IMR-90 (cell line): Measurements from ENCODE around the gene PRR18. TPM values are rescaled to one million over a fixed set of nuclear protein-coding genes. Genes with fewer than 3 reads are reported as not detected.

Experiments
- ATAC-seq: fragments of 200-7000 bp; cut with Tn5 transposase; 2 replicates; pipeline ENCODE4 v1.9.1; 2020; ENCODE audit warnings: low read depth, mild to moderate bottlenecking, moderate library complexity
- BruUV-seq: library from RNA; stranded (reverse); fragments of 400-500 nt; replicated peaks from 2 replicates; lab custom pipeline; 2021; lab: Mats Ljungman, UMichigan
- CTCF ChIA-PET: fragments of 300-600 bp; formaldehyde crosslinking; extraction: SDS; loops from one replicate; lab custom pipeline; 2021; ENCODE audit warnings: antibody characterized with exemption; lab: Yijun Ruan, JAX
- POLR2A ChIA-PET: fragments of 300-600 bp; sonication (Branson Sonifier 250); formaldehyde crosslinking; loops from one replicate; lab custom pipeline; 2022; ENCODE audit warnings: antibody characterized with exemption; ENCODE audit not compliant: unreplicated experiment; lab: Charles Lee
- DNase-seq: peaks from one replicate; pipeline ENCODE4 v3.0.0; 2013
- H2AFZ ChIP-seq: replicated peaks from 2 replicates; pipeline ENCODE3; 2013; ENCODE audit warnings: low read length, mild to moderate bottlenecking; ENCODE audit not compliant: poor library complexity
- H2AK5ac ChIP-seq: 2 replicates; pipeline ENCODE4 v1.6.1; 2013; ENCODE audit warnings: low read depth, low read length, inconsistent platforms
- H2AK9ac ChIP-seq: replicated peaks from 2 replicates; pipeline ENCODE3; 2013; ENCODE audit warnings: mild to moderate bottlenecking, low read depth, low read length, moderate library complexity; ENCODE audit not compliant: poor library complexity
- H2BK120ac ChIP-seq: 2 replicates; pipeline ENCODE4 v1.6.1; 2013; ENCODE audit warnings: low read depth, low read length, inconsistent platforms
- H2BK15ac ChIP-seq: 3 replicates; pipeline ENCODE4 v1.6.1; 2013; ENCODE audit warnings: low read depth, low read length, inconsistent platforms
- H2BK20ac ChIP-seq: 2 replicates; pipeline ENCODE4 v1.6.1; 2013; ENCODE audit warnings: low read depth, mild to moderate bottlenecking, inconsistent platforms, low read length, moderate library complexity
- H2BK5ac ChIP-seq: 2 replicates; pipeline ENCODE4 v1.6.1; 2013; ENCODE audit warnings: mild to moderate bottlenecking, low read depth, low read length, inconsistent platforms; ENCODE audit not compliant: poor library complexity, severe bottlenecking
- H3K14ac ChIP-seq: replicated peaks from 2 replicates; pipeline ENCODE4 v1.6.1; 2013; ENCODE audit warnings: low read depth, low read length, inconsistent platforms
- H3K18ac ChIP-seq: 2 replicates; pipeline ENCODE4 v1.6.1; 2013; ENCODE audit warnings: low read depth, low read length, control low read depth
- H3K23ac ChIP-seq: 2 replicates; pipeline ENCODE4 v1.6.1; 2013; ENCODE audit warnings: low read depth, low read length, inconsistent platforms
- H3K27ac ChIP-seq: 2 replicates; pipeline ENCODE4 v1.5.1; 2013; ENCODE audit warnings: mild to moderate bottlenecking, control low read depth, low read length; ENCODE audit not compliant: insufficient read depth
- H3K27me3 ChIP-seq: 2 replicates; pipeline ENCODE4 v1.6.1; 2013; ENCODE audit warnings: low read length; ENCODE audit not compliant: control insufficient read depth, insufficient read depth
- H3K36me3 ChIP-seq: 2 replicates; pipeline ENCODE4 v1.6.1; 2013; ENCODE audit warnings: low read length, mixed read lengths; ENCODE audit not compliant: control insufficient read depth, insufficient read depth
- H3K4ac ChIP-seq: 2 replicates; pipeline ENCODE4 v1.6.1; 2013; ENCODE audit warnings: low read depth, low read length, inconsistent platforms
- H3K4me1 ChIP-seq: 2 replicates; pipeline ENCODE4 v1.6.1; 2013; ENCODE audit warnings: low read length, mixed read lengths; ENCODE audit not compliant: control insufficient read depth, insufficient read depth
- H3K4me2 ChIP-seq: 2 replicates; pipeline ENCODE4 v1.6.1; 2013; ENCODE audit warnings: low read depth, mild to moderate bottlenecking, control low read depth, low read length, moderate library complexity
- H3K4me3 ChIP-seq: 2 replicates; pipeline ENCODE4 v1.5.1; 2013; ENCODE audit warnings: low read depth, mild to moderate bottlenecking, control low read depth, low read length, moderate library complexity; ENCODE audit not compliant: insufficient read depth
- H3K56ac ChIP-seq: 2 replicates; pipeline ENCODE4 v1.6.1; 2013; ENCODE audit warnings: low read length, inconsistent platforms; ENCODE audit not compliant: insufficient read depth; ENCODE audit errors: extremely low read depth
- H3K79me1 ChIP-seq, 2 experiments: 2 replicates each; pipeline ENCODE4 v1.6.1; 2013; ENCODE audit warnings: low read length in 2 of 2, inconsistent platforms in 1 of 2, low read depth in 1 of 2
- H3K9ac ChIP-seq: 2 replicates; pipeline ENCODE4 v1.6.1; 2013; ENCODE audit warnings: low read depth, low read length, control low read depth
- H3K9me1 ChIP-seq: 2 replicates; pipeline ENCODE4 v1.6.1; 2013; ENCODE audit warnings: low read length, inconsistent platforms; ENCODE audit not compliant: insufficient read depth
- H3K9me3 ChIP-seq: 2 replicates; pipeline ENCODE4 v1.6.1; 2013; ENCODE audit warnings: low read length; ENCODE audit not compliant: control insufficient read depth, insufficient read depth
- H4K20me1 ChIP-seq: 2 replicates; pipeline ENCODE4 v1.6.1; 2013; ENCODE audit warnings: low read length, inconsistent platforms; ENCODE audit not compliant: insufficient read depth
- H4K5ac ChIP-seq: 2 replicates; pipeline ENCODE4 v1.6.1; 2013; ENCODE audit warnings: mild to moderate bottlenecking, low read depth, low read length, control low read depth
- H4K8ac ChIP-seq, 2 experiments: 2 replicates each; pipeline ENCODE4 v1.6.1; 2013; ENCODE audit warnings: low read depth in 2 of 2, low read length in 2 of 2, control low read depth in 1 of 2, inconsistent platforms in 1 of 2
- H4K91ac ChIP-seq: 2 replicates; pipeline ENCODE4 v1.6.1; 2013; ENCODE audit warnings: low read depth, low read length, inconsistent platforms; ENCODE audit not compliant: insufficient read depth
- BHLHE40 ChIP-seq: fragments of 150-350 bp; IDR thresholded peaks from 2 replicates; pipeline ENCODE4 v1.6.1; 2016; ENCODE audit warnings: mild to moderate bottlenecking, low read depth, low read length
- CEBPB ChIP-seq: IDR thresholded peaks from 2 replicates; pipeline ENCODE4 v1.6.1; 2012; ENCODE audit warnings: low read depth, low read length, improper control_type of control experiment
- CHD1 ChIP-seq: IDR thresholded peaks from 2 replicates; pipeline ENCODE4 v1.6.1; 2012; ENCODE audit warnings: low read depth, low read length, improper control_type of control experiment
- FOS ChIP-seq: fragments of 150-350 bp; IDR thresholded peaks from 2 replicates; pipeline ENCODE4 v1.6.1; 2016; ENCODE audit warnings: low read depth, low read length
- MAFK ChIP-seq: IDR thresholded peaks from 2 replicates; pipeline ENCODE4 v1.6.1; 2012; ENCODE audit warnings: low read depth, low read length, improper control_type of control experiment
- MAZ ChIP-seq: IDR thresholded peaks from 2 replicates; pipeline ENCODE4 v1.6.1; 2012; ENCODE audit warnings: low read depth, mild to moderate bottlenecking, low read length, improper control_type of control experiment, moderate library complexity, borderline replicate concordance
- MXI1 ChIP-seq: IDR thresholded peaks from 2 replicates; pipeline ENCODE4 v1.6.1; 2012; ENCODE audit warnings: low read depth, mild to moderate bottlenecking, low read length, moderate library complexity, borderline replicate concordance
- NFE2L2 ChIP-seq: fragments of 150-350 bp; IDR thresholded peaks from 2 replicates; pipeline ENCODE4 v1.6.1; 2016; ENCODE audit warnings: low read depth, mild to moderate bottlenecking, low read length
- POLR2A ChIP-seq: IDR thresholded peaks from 2 replicates; pipeline ENCODE4 v1.6.1; 2012; ENCODE audit warnings: mild to moderate bottlenecking, low read depth, low read length
- RAD21 ChIP-seq: IDR thresholded peaks from 2 replicates; pipeline ENCODE4 v1.6.1; 2012; ENCODE audit warnings: low read length, improper control_type of control experiment
- RCOR1 ChIP-seq: IDR thresholded peaks from 2 replicates; pipeline ENCODE4 v1.6.1; 2012; ENCODE audit warnings: mild to moderate bottlenecking, low read length, improper control_type of control experiment; ENCODE audit not compliant: insufficient replicate concordance
- RFX5 ChIP-seq: IDR thresholded peaks from 2 replicates; pipeline ENCODE4 v1.8.0; 2012; ENCODE audit warnings: low read depth, mild to moderate bottlenecking, low read length, moderate library complexity
- SMC3 ChIP-seq: fragments of 150-350 bp; IDR thresholded peaks from 2 replicates; pipeline ENCODE4 v1.6.1; 2016; ENCODE audit warnings: low read depth, mild to moderate bottlenecking, antibody characterized with exemption, low read length, moderate library complexity
- WGBS, 2 experiments: methylation state at CpG; one replicate each; pipeline versions ENCODE4 v1.1.5 to v1.1.7; 2013; ENCODE audit warnings: missing lambda C conversion rate in 2 of 2; ENCODE audit not compliant: insufficient read length in 1 of 2; ENCODE audit errors: extremely low coverage in 2 of 2; 5-methylcytosine and 5-hydroxymethylcytosine counted together
- dilution Hi-C: fragments of 300-500 bp; cut with HindIII; formaldehyde crosslinking; loops from one replicate; pipeline ENCODE4 v1.14.3; 2018; ENCODE audit warnings: low sequenced_read_pairs; ENCODE audit not compliant: unreplicated experiment
- in situ Hi-C: fragments of 300-500 bp; cut with MboI; formaldehyde crosslinking; loops from 3 replicates; pipeline ENCODE4 v1.14.3; 2019; ENCODE audit warnings: low sequenced_read_pairs, inconsistent platforms, mixed read lengths
- intact Hi-C: fragments of 100-400 bp; cut with micrococcal nuclease; formaldehyde crosslinking; loops from 2 replicates; pipeline ENCODE4 v1.10.0; 2022
- polyA plus RNA-seq, 3 experiments: library from polyadenylated mRNA; depleted of rRNA; stranded (reverse); fragments of >200 nt; gene quantifications; 2 replicates each; pipeline ENCODE4 v1.2.3, GENCODE V29; 2012; ENCODE audit warnings: low replicate concordance in 1 of 3
- total RNA-seq: library from RNA; depleted of rRNA; stranded (reverse); fragments of >200 nt; gene quantifications from 2 replicates; pipeline ENCODE4 v1.2.3, GENCODE V29; 2012
- TF ChIP-seq, protein P1 (sequence below): conservative IDR thresholded peaks from 2 replicates; pipeline ENCODE4 v1.5.1; 2012; ENCODE audit warnings: mild to moderate bottlenecking, low read depth, low read length, improper control_type of control experiment
- TF ChIP-seq, protein P2 (sequence below): fragments of 150-350 bp; IDR thresholded peaks from 2 replicates; pipeline ENCODE4 v1.6.1; 2017; ENCODE audit warnings: mild to moderate bottlenecking, antibody characterized with exemption, low read length, low read depth
- TF ChIP-seq, protein P3 (sequence below): fragments of 150-350 bp; IDR thresholded peaks from 2 replicates; pipeline ENCODE4 v1.6.1; 2016; ENCODE audit warnings: low read depth, mild to moderate bottlenecking, low read length, moderate library complexity, borderline replicate concordance

The PRR18 gene
- total and polyA plus RNA-seq, 2 of the 4 experiments (the other 2 are of a cell fraction) = not detected

DNA sequence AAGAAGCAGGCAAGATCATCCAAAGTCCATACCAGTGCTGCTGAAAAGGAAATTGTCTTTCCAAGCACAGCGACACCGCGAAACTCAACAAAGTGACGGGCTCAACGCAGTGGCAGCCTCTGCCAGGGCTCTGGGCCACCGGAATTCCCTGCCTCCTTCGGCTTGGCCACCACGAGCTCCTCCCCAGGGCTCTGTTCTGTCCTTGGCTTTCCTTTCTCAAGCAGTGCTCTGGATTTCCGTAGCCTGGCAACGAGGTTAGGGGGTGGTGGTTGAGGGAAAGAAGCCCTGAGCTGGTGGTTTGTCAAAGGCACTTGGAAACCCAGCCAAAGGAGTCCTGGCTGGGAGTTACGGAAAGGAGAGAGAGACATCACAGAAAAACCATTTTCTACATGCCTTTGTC lies 31.2 kb downstream of the PRR18 start:
- H2AFZ ChIP-seq = no peak overlapping the region
- H3K4me2 ChIP-seq = no peak overlapping the region
- no peaks in the 10 kb centered on the region for H3K9me3 ChIP-seq
- H3K79me1 ChIP-seq = no peaks in the 10 kb centered on the region
- intact Hi-C loops = loop anchor here (5.0 kb wide), 1 partner anchor 105 kb away; the partner anchor contains the start of gene MPC1
- no peaks in the 10 kb centered on the region for H3K4me1 ChIP-seq
- H3K27ac ChIP-seq = no peak overlapping the region
- H2BK15ac ChIP-seq = no peak overlapping the region
- H3K9me1 ChIP-seq = no peaks in the 10 kb centered on the region
- 94% methylated on average over 3 of the region's 11 CpGs; no CpG with 5 or more reads in 1 of the 2 experiments for WGBS, 2 experiments
- H3K27me3 ChIP-seq = peaks cover 10% of the 10 kb centered on the region
- no peak overlapping the region for H3K4me3 ChIP-seq
- no TSS peak for BruUV-seq
- no peak overlapping the region for H3K23ac ChIP-seq
- POLR2A ChIA-PET = no interaction called here
- no peak for DNase-seq
- H4K8ac ChIP-seq = no peak overlapping the region
- no peak overlapping the region for H2AK9ac ChIP-seq
- no peak overlapping the region for H3K4ac ChIP-seq
- dilution Hi-C loops = no loop called here
- H4K91ac ChIP-seq = no peak overlapping the region
- TF ChIP-seq, protein P1, sequence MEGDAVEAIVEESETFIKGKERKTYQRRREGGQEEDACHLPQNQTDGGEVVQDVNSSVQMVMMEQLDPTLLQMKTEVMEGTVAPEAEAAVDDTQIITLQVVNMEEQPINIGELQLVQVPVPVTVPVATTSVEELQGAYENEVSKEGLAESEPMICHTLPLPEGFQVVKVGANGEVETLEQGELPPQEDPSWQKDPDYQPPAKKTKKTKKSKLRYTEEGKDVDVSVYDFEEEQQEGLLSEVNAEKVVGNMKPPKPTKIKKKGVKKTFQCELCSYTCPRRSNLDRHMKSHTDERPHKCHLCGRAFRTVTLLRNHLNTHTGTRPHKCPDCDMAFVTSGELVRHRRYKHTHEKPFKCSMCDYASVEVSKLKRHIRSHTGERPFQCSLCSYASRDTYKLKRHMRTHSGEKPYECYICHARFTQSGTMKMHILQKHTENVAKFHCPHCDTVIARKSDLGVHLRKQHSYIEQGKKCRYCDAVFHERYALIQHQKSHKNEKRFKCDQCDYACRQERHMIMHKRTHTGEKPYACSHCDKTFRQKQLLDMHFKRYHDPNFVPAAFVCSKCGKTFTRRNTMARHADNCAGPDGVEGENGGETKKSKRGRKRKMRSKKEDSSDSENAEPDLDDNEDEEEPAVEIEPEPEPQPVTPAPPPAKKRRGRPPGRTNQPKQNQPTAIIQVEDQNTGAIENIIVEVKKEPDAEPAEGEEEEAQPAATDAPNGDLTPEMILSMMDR = no peak
- TF ChIP-seq CHD1 = no peak
- TF ChIP-seq MAZ = no peak
- TF ChIP-seq NFE2L2 = no peak
- TF ChIP-seq, protein P2, sequence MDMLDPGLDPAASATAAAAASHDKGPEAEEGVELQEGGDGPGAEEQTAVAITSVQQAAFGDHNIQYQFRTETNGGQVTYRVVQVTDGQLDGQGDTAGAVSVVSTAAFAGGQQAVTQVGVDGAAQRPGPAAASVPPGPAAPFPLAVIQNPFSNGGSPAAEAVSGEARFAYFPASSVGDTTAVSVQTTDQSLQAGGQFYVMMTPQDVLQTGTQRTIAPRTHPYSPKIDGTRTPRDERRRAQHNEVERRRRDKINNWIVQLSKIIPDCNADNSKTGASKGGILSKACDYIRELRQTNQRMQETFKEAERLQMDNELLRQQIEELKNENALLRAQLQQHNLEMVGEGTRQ = no peak
- no peak for TF ChIP-seq RFX5
- TF ChIP-seq MAFK = no peak
- no peak for TF ChIP-seq SMC3
- TF ChIP-seq CEBPB = no peak
- TF ChIP-seq, protein P3, sequence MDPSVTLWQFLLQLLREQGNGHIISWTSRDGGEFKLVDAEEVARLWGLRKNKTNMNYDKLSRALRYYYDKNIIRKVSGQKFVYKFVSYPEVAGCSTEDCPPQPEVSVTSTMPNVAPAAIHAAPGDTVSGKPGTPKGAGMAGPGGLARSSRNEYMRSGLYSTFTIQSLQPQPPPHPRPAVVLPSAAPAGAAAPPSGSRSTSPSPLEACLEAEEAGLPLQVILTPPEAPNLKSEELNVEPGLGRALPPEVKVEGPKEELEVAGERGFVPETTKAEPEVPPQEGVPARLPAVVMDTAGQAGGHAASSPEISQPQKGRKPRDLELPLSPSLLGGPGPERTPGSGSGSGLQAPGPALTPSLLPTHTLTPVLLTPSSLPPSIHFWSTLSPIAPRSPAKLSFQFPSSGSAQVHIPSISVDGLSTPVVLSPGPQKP = no peak
- no peak for TF ChIP-seq RCOR1
- no peak for TF ChIP-seq RAD21
- no peak for TF ChIP-seq POLR2A
- no peak for TF ChIP-seq FOS
- no peak for TF ChIP-seq BHLHE40
- TF ChIP-seq MXI1 = no peak
- in situ Hi-C loops = loop anchor here (5.0 kb wide), 1 partner anchor 120 kb away; no protein-coding TSS in a partner anchor
- no peak overlapping the region for H3K18ac ChIP-seq
- H2BK120ac ChIP-seq = no peak overlapping the region
- no peaks in the 10 kb centered on the region for H3K36me3 ChIP-seq
- CTCF ChIA-PET = interaction anchor here (1.2 kb wide), 2 partner anchors 17 to 123 kb away, joined by 6 to 20 read pairs; no protein-coding TSS in a partner anchor
- no peak overlapping the region for H3K56ac ChIP-seq
- H4K5ac ChIP-seq = no peak overlapping the region
- H3K9ac ChIP-seq = no peak overlapping the region
- ATAC-seq = no peak
- H2BK20ac ChIP-seq = no peak overlapping the region
- H4K20me1 ChIP-seq = no peaks in the 10 kb centered on the region
- H3K14ac ChIP-seq = no peak overlapping the region
- no peak overlapping the region for H2BK5ac ChIP-seq
- no peak overlapping the region for H2AK5ac ChIP-seq
